Stimulated activated CD4-positive, alpha-beta T cell treated with anti-CD3 and anti-CD28 coated beads, Interleukin-12 subunit alpha, Interleukin-12 subunit beta, amount 100 ng/mL, for 24 hours (primary cell): ENCODE measurements around the gene TSHZ2.

Source experiments
- DNase-seq, 2 experiments: peaks; one replicate each; pipeline ENCODE4 v3.0.0-alpha.2; 2020; ENCODE audit warnings: low read depth in 2 of 2

The TSHZ2 gene

DNA sequence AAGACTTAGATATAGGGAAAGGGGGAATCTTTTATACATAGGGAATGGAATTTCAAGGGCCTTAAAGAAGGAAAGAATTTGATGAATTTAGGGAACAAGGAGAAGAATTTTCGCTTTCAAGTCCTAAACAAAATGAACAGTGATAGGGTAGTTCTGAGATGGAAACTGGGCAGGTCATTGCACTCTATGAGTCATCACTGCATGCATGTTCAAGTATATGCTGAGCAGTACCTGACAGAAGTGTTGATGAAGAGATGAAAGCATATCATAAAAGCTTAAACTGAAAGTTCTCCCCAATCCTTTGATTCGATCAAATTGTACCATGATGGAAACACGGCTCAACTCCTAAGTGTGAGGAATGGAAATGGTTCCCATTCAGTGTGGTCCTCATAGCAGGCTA is 271.0 kb downstream of the TSHZ2 start:
- DNase-seq, result no peak

DNA sequence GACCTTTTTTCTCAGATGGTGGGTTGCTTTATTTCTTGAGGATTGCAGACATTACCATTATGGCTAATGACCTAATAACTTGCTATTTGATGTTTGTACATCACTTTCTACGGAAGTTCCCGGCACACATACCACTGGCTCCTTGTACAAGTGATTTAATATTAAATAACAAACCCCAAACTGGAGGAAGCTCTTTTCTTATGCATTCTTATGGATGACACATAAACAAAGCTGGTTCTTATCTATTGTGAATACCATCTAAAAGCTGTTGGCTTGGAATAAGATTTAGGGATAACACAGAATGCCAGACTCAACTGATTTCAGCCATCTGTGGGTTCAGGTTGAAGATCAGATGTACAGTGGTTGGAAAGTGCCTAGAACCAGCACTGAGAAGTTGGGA is 272.6 kb downstream of the TSHZ2 start:
- DNase-seq, result no peak

DNA sequence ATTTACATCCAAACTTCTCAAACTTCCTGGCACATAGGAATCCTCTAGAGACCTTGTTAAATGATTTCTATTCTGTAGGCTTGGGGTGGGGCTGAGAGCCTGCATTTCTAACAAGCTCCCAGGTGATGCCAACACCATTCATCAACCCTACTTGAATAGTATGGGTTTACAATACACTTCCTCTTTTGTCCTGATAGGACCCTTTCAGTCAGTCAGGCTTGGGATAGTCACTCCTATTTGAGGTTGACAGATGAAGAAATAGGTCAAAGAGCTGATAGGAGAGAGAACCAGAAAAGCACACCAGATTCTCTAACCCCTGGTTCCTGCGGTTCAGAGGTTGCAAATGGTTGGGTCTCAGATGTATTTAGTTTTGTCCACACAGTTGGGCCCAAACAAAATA is 273.4 kb downstream of the TSHZ2 start:
- DNase-seq, result no peak

DNA sequence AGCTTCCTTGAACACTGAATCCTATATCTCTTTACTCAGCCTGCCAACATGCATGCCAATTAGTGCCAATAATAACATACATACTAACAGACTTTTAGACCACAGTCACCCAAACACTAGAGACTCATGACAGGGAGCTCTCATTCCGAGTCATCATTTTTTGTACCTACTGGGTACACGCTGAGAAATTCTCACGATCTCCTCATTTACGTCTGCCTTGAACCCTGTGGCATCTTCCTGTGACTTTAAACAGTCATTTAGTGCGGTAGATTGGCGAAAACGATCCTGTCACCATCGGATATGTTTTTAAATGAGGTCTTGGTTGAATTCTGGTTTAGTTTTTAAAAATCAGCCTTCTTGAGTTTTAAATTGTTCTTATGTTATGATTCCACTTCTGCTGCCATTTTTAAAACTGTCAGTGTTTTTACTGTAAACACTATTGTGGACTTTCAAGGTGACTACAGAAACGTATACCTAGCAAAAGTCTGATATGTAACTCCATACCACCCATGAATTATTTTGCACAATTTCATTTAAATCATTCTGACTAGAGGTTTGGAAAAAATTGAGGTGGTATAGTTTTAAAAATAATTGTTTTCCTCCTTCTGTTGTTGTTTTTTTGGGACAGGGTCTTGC is 275.4 kb downstream of the TSHZ2 start:
- no peak for DNase-seq

DNA sequence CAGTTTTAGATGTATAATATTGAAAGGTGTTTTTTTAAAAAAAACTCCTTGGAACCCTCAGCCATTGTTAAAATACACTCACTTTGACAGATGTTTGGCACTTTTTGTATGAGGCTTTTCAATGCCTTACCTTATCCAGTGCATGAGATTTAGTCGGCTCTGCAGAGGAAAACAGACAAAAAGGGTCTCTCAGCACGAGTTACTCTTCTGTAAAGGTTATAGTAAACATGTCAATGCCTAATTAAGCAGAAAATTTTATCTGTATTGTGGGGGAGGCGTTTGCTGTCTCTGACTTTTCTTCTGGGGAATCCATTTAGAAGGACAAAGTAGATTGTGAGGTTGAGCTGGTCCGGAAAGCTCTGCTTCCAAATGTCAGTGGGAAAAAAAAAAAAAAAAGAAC is 278.3 kb downstream of the TSHZ2 start:
- DNase-seq, result no peak

DNA sequence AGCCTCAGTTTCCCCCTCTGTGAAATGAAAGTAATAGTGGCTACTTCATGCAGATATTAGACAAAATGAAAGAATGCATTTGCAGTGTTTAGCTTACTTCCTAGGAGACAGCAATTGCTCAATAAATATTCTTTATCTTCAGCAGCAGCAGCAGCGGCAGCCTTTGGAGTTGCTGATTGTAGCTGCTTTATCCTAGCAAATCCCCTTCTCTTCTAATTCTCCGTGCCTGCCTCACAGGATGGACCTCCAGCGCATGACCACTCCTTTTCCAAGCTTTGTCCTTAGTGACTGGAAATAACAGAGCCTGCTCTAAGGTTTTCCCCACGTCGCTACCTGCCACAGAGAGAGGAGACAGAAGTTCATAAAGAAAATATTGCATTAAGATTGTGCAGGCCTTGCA is 279.8 kb downstream of the TSHZ2 start:
- no peak for DNase-seq

DNA sequence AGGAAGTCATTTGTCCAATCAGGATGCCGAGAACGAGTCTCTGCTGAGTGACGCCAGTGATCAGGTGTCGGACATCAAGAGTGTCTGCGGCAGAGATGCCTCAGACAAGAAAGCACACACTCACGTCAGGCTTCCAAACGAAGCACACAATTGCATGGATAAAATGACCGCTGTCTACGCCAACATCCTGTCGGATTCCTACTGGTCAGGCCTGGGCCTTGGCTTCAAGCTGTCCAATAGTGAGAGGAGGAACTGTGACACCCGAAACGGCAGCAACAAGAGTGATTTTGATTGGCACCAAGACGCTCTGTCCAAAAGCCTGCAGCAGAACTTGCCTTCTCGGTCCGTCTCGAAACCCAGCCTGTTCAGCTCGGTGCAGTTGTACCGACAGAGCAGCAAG is 281.5 kb downstream of the TSHZ2 start:
- DNase-seq, result no peak

DNA sequence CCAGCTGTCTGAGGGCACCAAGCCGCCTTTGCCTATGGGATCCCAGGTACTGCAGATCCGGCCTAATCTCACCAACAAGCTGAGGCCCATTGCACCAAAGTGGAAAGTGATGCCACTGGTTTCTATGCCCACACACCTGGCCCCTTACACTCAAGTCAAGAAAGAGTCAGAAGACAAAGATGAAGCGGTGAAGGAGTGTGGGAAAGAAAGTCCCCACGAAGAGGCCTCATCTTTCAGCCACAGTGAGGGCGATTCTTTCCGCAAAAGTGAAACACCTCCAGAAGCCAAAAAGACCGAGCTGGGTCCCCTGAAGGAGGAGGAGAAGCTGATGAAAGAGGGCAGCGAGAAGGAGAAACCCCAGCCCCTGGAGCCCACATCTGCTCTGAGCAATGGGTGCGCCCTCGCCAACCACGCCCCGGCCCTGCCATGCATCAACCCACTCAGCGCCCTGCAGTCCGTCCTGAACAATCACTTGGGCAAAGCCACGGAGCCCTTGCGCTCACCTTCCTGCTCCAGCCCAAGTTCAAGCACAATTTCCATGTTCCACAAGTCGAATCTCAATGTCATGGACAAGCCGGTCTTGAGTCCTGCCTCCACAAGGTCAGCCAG is 283.0 kb downstream of the TSHZ2 start:
- DNase-seq, result no peak

DNA sequence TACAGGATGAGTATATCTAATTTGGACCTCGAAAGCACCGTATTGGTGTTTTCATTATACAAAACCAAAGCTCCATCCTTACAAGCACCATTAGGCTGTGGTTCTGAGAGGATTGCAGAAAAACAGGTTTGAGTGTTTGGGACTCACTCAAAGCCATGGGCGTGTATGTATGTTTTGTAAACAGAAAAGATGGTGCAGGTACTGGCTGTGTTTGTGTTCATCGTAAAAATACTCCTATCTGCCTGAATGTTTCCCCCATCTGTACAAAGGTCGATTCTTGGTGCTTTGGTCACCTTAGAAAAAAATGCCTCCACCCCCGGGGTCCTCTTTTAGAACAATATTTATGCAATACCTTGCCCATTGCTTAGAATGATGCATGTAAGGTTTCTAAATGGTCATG is 286.6 kb downstream of the TSHZ2 start:
- DNase-seq, result no peak

DNA sequence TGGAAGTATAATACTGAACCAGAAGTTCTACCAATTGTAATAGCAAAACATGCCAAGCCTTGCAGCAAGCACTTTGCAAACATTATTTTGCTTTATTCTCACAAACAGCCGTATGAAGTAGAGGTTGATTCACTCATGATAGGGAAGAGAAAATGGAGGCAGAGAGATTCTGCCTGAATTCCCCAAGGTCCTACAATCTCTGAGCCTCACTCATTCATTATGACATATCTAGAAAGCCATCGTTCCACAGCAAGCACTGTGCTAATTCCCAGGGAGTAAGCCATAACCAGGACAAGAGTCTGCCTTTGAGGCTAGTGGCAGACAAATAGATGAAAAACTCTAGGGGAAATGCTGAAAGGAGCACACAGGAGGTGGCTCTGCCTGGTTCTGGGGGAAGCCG is 288.0 kb downstream of the TSHZ2 start:
- no peak for DNase-seq

DNA sequence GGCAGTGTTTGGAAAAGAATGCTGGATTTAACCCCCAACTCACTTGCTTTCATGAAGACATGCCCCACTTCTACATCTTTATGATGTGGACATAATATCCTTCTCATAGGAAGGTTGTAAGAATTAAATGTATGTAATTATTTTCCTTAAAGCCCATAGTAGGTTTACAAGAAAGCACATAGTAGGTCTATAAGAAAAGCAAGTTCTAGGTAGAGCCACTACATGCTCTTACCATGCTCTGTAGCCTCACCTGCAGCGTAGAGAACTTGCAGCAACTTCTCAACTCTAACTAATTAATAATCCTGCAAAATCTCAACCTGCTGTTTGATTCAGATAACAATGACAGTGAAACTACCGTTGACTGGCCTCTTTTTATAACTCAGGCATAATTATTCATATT is 288.4 kb downstream of the TSHZ2 start:
- no peak for DNase-seq

DNA sequence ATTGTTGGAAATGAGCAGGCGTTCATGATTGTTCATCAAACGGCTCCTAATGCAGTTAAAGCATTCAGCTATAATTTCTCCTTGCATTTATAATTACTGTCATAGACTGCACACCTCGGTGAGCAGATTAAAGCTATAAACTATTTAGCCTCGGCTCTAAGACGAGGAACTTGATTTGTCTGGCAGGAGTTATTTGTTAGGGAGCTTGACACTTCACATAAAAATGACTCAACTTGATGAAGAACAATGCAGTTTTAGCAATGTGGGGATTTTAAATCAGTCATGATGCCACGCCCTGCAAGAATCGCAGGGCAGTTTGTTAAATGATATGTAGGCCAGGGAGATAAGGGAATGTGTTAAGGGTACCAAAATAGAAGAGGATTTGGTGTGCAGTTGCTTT is 290.2 kb downstream of the TSHZ2 start:
- no peak for DNase-seq

DNA sequence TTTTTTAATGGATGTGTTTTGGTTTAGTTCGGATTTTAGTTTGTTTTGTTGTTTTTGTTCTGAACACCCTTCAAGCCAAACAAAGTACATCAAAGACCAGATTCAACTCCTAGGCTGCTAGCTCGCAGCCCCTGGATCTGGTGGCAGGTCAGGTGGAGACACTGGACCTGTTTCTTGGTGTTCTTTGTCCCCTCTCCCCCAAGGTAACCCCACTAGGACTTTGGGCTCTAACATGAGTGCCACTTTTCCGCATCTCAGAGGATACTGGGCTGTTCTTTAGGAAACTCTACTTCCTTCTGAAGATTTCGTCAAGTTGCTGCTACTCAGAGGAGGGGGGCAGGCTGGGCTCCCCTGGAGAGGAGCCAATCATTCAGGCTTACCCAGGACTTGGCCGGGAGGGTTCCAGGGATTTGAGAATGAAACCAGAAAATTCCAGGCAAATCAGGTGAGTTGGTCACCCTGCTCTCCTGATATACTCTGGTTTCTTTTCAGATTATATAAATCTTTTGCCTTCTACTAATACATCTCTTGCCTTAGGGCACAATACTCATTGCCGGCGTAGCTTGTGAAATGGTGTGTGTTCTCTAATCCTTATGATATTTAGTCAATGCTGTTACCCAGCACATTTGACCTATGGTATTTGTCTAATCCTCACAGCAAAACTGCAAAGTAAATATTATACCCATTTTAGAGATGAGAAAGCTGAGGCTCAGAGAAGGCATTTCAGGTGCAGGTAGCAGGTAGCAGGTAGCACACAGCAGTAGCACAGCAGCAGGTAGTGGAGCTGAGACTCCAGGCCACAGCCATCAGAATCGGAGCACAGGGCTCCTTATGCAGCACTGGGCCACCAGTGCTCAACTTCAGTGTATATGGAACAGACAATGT is 291.6 kb downstream of the TSHZ2 start:
- DNase-seq, result no peak

DNA sequence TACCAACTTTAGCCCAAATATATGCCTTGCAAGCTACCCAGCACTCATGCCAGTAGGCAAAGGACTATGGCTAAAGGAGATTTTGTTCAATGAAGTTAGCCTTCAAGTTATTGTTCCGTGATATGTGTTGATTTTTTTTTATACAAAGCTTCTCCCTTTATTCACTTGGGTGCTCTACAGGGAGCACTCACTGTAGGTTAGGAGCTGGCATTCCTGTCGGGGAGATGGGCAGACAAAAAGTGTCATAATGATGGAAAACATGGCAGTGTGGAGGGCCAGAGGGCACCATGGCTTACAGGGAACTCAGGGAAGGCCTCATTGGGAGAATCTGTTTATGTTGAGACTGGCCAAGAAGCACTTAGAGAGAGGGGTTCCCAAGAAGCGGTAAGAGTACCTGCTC is 292.4 kb downstream of the TSHZ2 start:
- no peak for DNase-seq

DNA sequence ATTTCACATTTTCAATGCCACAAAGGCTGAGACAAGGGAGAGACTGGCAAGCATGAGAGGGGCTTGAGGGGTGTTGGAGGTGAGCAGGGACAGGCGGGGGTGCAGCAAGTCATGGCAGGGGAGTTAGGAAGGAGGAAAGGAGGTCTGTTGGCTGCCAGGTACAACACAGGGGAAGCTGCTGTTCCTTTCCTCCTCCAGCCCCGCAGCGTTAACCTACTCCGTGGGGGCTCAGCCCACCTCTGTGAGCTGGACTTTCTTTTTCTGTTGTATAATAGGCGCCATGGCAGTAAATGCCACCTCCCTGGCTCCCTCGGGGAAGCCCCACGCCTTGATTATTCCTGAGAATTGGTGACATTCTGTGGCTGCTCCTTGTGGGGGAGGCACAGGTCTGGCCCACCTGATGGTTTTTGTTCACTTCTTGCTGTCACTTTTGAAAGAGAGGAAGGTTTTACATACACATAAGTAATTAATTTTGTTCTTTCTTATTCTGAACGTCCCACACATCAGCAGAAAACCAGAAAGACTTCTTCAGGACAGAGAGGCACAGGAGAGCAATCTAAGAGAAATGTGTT is 293.2 kb downstream of the TSHZ2 start:
- DNase-seq, result no peak

DNA sequence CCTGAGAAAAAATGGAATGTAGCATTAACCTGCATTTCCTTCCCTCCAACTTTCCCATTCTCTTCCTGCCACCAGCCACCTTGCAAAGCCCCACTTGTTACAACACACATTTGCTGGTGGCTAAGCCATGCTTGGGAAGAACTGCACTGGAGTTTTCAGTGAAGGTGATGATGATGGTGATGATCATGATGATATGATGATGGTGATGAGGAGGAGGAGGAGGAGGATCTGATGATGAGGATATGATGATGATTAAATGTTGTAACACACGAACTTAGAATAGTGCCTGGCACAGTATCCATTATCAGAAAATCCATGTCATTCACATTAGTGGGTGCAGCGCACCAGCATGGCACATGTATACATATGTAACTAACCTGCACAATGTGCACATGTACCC is 297.2 kb downstream of the TSHZ2 start:
- no peak for DNase-seq

DNA sequence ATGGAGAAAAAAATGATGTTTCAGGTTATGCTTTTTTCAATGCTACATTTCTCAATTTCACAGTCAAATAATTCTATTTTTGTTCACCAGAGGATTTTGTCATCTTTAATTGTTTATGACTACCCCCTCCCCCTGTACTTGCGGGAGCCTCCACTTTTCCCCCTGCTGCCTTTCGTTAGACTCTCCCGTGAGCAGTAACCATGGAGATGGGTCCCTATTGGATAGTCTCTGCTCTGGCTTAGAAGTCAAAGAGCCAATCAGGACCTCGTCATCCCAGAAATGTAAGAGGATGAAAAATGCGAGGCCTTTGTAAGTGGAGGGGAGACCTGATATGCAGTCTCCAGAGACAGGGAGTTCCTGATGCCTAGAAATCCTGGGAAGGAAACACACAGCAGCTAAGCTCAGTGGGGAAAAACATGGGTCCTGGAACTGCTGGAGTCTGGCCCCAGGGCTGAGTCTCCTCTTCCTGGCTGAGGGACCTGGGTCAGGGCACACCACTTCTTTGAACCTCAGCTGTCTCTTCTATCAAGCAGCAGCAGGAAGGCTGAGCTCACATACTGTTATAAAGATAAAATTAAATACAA is 298.7 kb downstream of the TSHZ2 start:
- DNase-seq, result no peak

DNA sequence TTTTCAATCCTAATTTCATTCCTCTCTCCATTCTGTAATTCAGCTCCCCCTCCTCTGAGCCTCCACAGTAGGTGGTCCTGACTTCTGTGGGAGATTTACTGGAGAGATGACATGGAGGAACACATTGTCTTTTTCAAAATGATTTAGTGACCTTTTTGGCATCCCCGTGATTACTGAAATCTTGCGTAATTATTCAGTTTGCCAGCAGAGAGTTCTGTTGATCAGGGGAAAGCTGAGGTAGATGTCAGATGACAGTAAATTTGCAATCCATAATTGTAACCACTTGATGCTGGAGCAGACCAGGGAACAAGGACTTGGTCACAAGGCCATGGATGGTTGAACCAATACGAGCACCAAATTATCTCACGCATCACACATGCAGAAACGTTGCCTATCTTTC is 302.2 kb downstream of the TSHZ2 start:
- no peak for DNase-seq

DNA sequence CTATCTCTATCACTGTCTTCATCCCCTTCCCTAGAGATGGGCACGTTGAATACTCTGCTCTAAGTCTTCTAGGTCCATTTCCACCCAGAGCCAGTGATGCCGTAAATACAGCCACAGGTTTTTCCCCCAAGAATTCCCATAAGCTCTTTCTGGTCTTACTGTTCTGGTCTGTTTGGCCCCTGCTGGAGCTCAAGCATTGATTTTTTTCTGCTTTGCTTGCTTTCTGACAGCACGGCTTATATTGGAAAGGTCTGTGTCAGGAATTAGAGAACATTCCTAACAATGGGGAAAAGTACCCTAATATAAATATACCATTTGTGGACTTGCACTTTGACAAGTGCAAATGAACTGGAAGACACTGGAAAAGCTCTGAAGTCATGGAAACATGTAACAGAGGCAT is 302.6 kb downstream of the TSHZ2 start:
- DNase-seq, result no peak

DNA sequence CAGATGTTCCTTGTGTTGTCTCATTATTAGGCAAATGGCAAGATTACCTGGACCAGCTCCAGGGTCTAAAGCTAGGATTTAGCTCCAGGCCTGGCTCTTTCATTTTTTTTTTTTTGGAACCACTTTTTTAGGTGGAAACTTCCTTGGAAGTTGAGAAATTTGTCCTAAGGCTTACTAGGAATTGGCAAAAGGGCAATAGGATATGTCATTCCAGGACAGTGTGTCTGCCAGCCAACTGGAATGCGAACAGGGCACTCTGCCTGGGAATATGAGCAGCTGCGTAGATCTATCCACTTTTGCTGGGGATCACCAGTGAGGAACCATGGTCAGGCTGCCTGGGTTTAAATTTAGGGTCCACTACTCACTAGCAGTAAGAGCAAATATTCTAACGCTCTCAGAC is 304.0 kb downstream of the TSHZ2 start:
- no peak for DNase-seq

DNA sequence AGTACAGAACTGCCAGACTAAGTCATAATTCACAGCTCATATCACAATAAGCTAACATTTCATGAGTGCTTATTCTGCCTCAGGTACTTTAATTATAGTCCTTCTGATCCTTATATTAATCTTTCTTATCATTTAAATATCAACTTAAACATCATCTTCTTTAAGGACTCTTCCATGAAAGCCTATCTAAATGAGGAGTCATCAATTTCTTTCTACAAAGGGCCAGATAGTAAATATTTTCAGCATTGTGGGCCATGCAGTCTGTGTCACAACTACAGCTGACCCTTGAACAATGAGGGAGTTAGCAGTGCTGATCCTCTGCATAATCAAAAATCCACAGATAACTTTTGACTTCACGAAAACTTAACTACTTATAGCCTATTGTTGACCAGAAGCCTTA is 306.4 kb downstream of the TSHZ2 start:
- DNase-seq, result no peak

DNA sequence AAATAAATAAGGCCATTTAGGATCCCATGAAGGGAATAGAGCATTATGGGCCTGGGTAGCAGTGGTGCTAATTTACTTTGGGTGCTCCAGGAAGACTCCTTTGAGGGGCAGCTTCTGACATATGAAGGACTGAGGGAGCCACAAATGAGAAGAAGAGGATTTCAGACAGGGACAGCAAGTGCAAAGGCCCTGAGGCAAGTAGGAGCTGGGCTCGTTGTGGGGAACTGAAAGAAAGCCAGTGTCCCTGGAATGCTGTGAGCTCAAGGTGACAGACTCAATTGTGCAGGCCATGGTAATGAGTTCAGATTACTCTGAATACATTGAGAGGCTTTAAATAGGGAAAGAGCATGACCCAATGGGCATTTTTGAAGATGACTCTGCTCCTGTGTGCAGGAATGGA is 307.6 kb downstream of the TSHZ2 start:
- DNase-seq, result no peak
